ENCODE data around the gene FRYL. TPM values are rescaled to one million over a fixed set of nuclear protein-coding genes. Genes with fewer than 3 reads are reported as not detected.

Gene FRYL
- total RNA-seq, 1 donor from 2014 or later = 50.0 TPM

DNA sequence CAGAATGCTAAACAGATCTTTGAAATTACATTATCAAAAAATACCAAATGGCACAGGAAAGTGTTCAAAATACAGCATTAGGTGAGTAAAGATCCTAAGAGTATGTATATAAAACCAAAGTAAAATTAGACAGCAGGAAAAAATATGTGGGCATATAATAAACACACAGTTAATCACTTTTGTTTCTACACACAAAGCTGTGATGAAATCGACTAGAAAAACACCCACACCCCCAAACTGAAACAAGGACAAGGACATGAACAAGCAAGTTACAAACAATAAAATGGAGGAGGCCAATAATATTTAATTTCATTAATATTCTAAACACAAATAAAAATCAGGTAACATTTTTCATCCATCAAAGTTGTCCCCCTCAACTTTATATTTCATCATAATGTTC is 143.2 kb downstream of the FRYL start:
- Mint-ChIP-seq H3K9me3 (no peaks in the 10 kb centered on the region), H3K27me3 (no peaks in the 10 kb centered on the region), H3K27ac (no peak overlapping the region), H3K4me1 (ENCODE audit: unreplicated experiment) (no peaks in the 10 kb centered on the region), H3K4me3 (no peak overlapping the region), H3K36me3 (no peaks in the 10 kb centered on the region)
- DNase-seq (ENCODE audit: extremely low spot score, unreplicated experiment) = no peak
- TF ChIP-seq, protein P1, sequence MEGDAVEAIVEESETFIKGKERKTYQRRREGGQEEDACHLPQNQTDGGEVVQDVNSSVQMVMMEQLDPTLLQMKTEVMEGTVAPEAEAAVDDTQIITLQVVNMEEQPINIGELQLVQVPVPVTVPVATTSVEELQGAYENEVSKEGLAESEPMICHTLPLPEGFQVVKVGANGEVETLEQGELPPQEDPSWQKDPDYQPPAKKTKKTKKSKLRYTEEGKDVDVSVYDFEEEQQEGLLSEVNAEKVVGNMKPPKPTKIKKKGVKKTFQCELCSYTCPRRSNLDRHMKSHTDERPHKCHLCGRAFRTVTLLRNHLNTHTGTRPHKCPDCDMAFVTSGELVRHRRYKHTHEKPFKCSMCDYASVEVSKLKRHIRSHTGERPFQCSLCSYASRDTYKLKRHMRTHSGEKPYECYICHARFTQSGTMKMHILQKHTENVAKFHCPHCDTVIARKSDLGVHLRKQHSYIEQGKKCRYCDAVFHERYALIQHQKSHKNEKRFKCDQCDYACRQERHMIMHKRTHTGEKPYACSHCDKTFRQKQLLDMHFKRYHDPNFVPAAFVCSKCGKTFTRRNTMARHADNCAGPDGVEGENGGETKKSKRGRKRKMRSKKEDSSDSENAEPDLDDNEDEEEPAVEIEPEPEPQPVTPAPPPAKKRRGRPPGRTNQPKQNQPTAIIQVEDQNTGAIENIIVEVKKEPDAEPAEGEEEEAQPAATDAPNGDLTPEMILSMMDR (conservative IDR thresholded peaks at IDR 0.05) = no peak

DNA sequence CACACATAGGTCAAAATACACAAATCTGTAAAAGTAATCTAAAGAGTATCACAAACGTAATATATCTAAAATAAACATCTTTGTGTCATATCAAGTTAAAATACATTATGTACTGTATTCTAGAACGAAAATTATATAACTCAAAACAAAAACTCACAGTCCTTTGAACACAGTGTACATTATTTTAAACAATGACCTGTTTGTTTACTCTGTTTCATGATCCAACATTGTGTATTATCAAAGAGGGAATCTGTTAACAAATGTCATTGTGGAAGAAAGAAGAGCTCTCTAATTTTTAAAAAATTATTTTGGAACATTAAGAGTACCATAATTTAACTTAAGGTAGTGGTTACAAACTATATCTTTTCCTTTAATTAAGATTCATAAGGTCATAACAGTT is 144.1 kb downstream of the FRYL start:
- H3K4me1 Mint-ChIP-seq (ENCODE audit: unreplicated experiment) = no peaks in the 10 kb centered on the region
- no peaks in the 10 kb centered on the region for H3K9me3 Mint-ChIP-seq
- H3K36me3 Mint-ChIP-seq = no peaks in the 10 kb centered on the region
- H3K4me3 Mint-ChIP-seq = no peak overlapping the region
- no peak overlapping the region for H3K27ac Mint-ChIP-seq
- H3K27me3 Mint-ChIP-seq = no peaks in the 10 kb centered on the region
- DNase-seq (ENCODE audit: extremely low spot score, unreplicated experiment) = no peak
- TF ChIP-seq, protein P1 (conservative IDR thresholded peaks at IDR 0.05) = no peak

DNA sequence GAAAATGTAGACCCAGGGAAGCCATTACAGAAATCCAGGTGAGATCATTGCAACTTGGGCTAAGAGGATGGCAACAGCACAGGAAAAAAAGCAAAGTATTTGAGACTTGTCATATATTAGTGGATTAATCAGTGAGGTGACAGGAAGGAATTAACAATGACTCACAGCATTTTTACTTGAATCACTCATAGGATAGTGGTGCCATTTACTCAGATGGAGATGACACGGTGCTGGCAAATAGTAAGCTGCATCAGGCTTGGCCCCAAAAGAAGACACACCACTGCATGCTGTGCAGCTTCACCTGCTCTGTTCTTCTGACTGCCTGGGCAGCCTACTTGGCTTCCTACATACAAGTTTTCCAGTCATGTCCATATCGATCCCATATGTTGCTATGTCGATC is 144.8 kb downstream of the FRYL start:
- no peak for DNase-seq (ENCODE audit: extremely low spot score, unreplicated experiment)
- Mint-ChIP-seq H3K27me3 (no peaks in the 10 kb centered on the region), H3K27ac (no peak overlapping the region), H3K36me3 (no peaks in the 10 kb centered on the region), H3K9me3 (no peaks in the 10 kb centered on the region), H3K4me1 (ENCODE audit: unreplicated experiment) (no peaks in the 10 kb centered on the region), H3K4me3 (no peak overlapping the region)
- TF ChIP-seq, protein P1 (conservative IDR thresholded peaks at IDR 0.05) = no peak

DNA sequence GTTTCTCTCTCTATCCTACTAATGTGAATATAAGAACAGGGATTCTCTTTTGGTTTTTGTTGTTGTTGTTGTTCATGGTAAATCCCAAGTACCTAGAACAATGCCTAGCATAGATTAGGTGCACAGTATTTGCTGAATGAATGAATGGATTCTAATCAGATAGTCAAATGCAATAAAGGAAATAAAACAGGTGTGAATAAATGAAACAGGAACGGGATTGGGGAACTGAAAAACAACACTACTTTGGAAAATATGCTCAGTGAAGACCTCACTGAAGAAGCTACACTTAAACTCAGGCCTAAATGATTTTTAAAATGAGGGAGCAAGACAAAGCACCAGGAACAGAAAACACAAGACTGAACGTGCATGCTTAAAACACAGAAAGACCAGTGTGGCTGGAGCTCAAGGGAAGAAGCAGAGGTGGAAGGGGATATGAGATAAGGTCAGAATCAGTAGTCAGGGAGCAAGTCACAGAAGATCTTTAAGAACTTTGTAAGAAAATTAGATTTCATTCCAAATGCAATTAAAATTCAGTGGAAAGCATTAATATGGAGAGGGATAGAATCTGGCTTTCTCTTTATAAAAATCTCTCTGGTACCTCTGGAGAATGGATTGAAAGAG is 145.3 kb downstream of the FRYL start:
- no peaks in the 10 kb centered on the region for H3K9me3 Mint-ChIP-seq
- no peak for DNase-seq (ENCODE audit: extremely low spot score, unreplicated experiment)
- H3K36me3 Mint-ChIP-seq = no peaks in the 10 kb centered on the region
- no peaks in the 10 kb centered on the region for H3K27me3 Mint-ChIP-seq
- no peak overlapping the region for H3K4me3 Mint-ChIP-seq
- H3K27ac Mint-ChIP-seq = no peak overlapping the region
- no peaks in the 10 kb centered on the region for H3K4me1 Mint-ChIP-seq (ENCODE audit: unreplicated experiment)
- TF ChIP-seq, protein P1 (conservative IDR thresholded peaks at IDR 0.05) = no peak

DNA sequence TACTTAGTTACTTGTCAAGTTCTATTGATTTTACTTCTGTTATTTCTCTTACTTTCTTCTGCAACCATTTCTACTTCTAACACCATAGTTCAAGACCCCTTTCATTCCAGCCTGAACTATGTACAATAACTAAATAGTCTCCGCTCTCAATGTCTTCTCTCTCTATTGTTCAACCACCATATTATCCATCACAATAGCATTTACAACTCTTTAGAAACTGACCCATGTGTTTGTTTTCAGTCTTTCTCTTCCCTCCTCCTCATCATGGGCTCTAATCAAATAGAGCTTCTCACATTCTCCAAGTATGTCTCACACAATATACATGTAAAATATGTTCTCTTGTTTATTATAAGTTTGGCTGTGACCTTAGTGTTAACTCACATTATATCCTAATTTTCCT is 146.4 kb downstream of the FRYL start:
- Mint-ChIP-seq H3K4me3 (no peak overlapping the region), H3K4me1 (ENCODE audit: unreplicated experiment) (no peaks in the 10 kb centered on the region), H3K9me3 (no peaks in the 10 kb centered on the region), H3K36me3 (no peaks in the 10 kb centered on the region), H3K27ac (no peak overlapping the region), H3K27me3 (no peaks in the 10 kb centered on the region)
- no peak for DNase-seq (ENCODE audit: extremely low spot score, unreplicated experiment)
- TF ChIP-seq, protein P1 (conservative IDR thresholded peaks at IDR 0.05) = no peak

DNA sequence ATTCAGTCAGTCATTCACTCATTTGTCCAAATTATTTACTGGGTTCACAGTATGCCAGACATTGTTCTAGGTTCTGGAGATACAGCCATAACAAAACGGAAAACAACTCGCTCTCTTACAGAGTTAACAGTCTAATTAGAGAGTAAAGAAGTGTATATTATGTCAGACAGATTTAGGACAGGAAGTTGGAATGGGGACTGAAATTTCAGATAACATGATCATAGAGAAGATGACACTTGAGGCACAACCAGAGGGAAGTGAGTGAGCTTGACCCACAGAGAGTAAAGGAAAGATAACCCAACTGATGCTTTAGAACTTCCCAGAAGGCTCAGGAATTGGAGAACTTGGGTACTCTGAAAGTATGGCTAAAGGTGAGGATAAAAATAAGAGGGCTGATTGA is 150.6 kb downstream of the FRYL start:
- no peaks in the 10 kb centered on the region for H3K4me1 Mint-ChIP-seq (ENCODE audit: unreplicated experiment)
- TF ChIP-seq, protein P1 (conservative IDR thresholded peaks at IDR 0.05) = no peak

More for the DNA sequence above, 150.6 kb downstream of the FRYL start:
- no peak for DNase-seq (ENCODE audit: extremely low spot score, unreplicated experiment)
- H3K27me3 Mint-ChIP-seq = no peaks in the 10 kb centered on the region
- H3K36me3 Mint-ChIP-seq = no peaks in the 10 kb centered on the region
- H3K9me3 Mint-ChIP-seq = no peaks in the 10 kb centered on the region
- H3K27ac Mint-ChIP-seq = no peak overlapping the region
- H3K4me3 Mint-ChIP-seq = no peak overlapping the region
